ENCODE measurements around the gene MEIS3.

The MEIS3 gene

DNA sequence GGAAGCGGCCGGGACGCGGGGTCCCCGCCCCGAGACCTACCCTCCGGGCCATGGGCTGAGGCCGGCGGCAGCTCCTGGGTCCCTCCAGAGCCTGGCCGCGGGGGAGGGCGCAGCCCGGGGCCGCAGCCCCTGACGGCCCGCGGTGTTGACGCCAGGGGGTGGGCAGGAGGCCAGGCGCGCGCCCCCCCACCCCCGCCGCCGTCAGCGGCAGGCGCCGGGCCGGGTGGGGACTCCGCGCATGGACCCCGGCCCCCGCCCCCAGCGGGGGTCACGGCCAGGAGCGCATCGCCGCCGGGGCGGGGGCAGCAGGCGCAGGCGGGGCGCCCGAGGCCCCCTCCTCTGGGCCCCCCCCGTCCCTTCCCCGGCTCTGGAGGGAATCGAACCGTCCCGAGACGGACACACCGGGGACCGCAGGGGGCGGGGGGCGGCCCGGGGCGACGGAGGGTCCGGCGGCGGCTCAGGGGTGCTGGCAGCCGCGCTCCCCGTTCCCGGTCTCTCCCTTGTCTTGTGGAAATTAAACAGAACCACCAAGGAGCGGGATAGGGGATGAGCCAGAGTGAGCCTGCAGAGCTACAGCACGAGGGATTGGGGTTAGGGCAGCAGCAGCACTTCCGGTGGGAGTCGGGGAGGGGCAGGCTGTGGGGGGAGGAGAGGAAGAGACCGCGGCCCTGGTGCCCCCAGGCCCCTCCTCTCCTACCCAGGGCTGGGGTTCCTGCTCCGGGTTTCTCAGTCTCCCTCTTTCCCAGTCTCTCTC, at the start of gene MEIS3:
Gene MEIS3 (minus strand): TSS at position 498 of the 754 bp plus-strand sequence. CDS start 446 bp downstream, at position 52.
- DNase-seq = no peak

DNA sequence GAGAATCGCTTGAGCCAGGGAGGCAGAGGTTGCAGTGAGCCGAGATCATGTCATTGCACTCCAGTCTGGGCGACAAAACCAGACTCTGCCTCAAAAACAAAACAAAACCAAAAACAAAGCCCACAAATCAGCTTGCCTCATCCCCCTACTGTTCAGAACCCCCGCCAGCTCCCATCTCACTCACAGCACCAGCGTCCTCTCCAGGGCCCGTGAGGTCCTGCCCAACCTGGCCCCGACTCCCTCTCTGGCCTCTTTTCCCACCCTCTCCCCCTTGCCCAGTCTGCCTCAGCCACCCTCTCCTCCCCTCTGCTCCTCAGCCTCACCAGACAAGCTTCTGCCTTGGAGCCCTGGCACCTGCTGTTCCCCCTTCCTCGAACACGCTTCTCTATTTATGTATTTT, 48.6 kb upstream of the MEIS3 start:
- no peak for DNase-seq

- DNase-seq = no peak
Measured at GRCh38 chr19:47465957-47466356, 46.6 kb upstream of the MEIS3 start.

- DNase-seq = no peak
Measured at GRCh38 chr19:47464675-47465419, 45.5 kb upstream of the MEIS3 start.

DNA sequence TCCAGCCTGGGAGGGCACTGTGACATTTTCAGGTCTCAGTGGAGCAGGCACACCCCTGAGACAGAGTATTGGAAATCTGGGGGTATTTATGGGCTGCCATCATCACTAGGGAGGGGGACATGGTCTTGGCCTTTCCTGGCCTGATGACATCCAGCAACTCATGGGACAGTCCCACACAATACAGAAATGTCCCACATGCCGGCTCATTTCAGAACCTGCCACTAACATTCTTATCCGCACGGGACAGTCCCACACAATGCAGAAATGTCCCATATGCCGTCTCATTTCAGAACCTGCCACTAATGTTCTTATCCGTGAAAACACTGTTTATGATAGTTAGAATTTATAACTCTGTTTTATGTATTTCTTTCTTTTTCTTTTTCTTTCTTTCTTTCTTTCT, 42.5 kb upstream of the MEIS3 start:
- no peak for DNase-seq

GRCh38 chr19:47459477-47459876, 40.1 kb upstream of the MEIS3 start:
- no peak for DNase-seq

DNA sequence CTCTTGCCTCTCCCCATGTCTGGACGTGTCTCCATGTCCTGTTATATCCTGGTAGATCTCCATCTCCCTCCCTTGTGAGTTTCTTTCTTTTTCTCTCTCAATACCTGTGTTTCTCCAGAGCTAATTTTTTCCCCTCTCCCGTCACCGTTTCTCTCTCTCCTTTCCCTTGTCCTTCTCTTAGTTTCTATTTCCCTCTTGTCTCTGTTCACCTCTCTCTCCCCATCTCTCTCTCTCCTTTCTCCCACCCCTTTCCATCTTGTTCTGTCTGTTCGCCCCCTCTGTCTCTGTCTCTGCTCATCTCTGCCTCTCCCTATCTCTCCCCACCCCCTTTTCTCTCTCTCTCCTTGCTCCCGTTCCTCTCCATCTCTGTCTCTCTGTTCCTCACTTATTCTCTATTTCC, 39.3 kb upstream of the MEIS3 start:
- DNase-seq = no peak

- no peak for DNase-seq
Measured at GRCh38 chr19:47456721-47457474, 37.6 kb upstream of the MEIS3 start.

DNA sequence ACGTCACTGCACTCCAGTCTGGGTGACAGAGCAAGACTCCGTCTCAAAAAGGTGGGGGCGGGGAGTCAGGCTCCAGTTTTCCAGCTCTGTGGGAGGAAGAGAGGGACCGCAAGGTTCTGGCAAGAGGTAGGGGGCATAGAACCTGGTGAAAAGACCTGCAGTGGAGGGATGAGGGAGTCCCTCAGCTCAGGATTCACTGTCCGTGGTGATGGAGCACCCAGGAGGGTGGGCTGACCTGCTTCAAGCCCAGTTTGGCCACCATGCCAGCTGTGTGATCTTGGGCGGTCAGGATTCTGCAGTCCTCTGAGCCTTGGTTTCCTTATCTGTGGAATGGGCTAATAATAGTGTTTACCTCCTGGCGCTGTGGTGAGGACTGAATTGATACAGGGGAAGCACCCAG, 31.2 kb upstream of the MEIS3 start:
- DNase-seq = no peak

- no peak for DNase-seq
Measured at GRCh38 chr19:47448360-47448727, 29.0 kb upstream of the MEIS3 start.

- peak; percentile 42 to 49 for DNase-seq
Measured at GRCh38 chr19:47447470-47448359, 28.4 kb upstream of the MEIS3 start.

GRCh38 chr19:47446534-47447469, 27.5 kb upstream of the MEIS3 start:
- DNase-seq = no peak

DNA sequence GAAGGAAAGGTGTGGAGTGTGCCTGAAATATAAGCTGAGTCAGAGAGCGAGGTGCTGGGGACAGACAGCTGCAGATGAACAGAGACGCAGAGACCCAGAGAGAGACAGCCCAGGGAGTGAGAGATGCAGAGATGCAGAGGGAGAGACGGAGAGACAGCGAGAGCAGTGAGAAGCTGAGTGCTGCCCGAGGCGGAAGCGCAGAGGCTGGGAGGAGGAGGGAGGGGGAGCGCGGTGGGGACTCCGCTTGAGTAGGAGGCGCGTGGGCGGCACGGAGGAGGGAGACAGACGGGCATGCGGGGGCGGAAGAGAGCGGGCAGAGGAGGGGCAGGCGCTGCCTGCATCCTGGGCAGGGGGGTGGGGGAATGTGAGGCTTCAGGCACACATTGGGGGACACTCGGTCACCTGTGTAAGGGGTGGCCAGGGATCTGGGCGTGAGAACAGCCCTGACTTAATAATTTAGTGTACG, 26.6 kb upstream of the MEIS3 start:
- DNase-seq = peak; percentile 61 to 90

DNA sequence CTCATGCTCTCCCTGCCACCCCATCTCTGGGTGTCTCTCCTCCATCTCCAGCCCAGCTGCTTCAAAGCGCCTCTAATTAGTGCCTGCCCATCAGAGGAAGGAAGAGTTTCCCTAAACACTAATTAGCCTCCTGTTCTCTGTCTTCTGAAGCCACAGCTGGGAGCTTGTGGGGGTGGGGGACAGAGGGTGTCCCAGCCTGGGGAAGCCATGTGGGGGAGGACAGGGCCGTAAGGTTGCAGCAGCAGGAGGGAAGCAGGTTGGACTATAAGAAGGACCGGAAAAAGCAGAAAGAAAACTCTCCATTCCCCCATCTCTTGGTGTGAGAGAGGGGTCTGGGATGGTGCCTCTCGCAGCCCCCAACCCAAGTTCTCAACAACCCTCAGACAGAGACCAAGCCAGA, 26.2 kb upstream of the MEIS3 start:
- DNase-seq = no peak

DNA sequence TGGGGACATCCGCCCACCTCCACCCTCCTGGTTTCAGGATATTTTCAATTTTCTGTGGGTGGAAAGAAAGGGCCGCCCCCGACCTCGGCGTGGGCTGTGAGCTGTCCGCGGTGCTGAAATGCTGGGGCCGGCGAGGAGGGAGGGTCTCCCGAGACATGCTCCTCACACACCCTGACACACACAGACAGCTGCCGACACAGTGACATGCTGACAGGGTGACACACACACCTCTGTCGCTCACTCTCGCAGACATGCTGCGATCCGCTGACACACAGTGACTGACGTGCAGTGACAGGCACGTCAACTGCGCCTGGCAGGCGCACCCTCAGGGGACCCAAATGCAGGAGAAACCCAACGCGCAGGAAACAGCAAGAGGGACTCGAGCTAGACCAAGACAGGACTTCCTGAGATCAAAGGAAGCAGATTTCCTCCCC, 25.1 kb upstream of the MEIS3 start:
- peak in 1 of 2 experiments; percentile 36 for DNase-seq

GRCh38 chr19:47443331-47443730, 24.0 kb upstream of the MEIS3 start:
- DNase-seq = no peak

DNA sequence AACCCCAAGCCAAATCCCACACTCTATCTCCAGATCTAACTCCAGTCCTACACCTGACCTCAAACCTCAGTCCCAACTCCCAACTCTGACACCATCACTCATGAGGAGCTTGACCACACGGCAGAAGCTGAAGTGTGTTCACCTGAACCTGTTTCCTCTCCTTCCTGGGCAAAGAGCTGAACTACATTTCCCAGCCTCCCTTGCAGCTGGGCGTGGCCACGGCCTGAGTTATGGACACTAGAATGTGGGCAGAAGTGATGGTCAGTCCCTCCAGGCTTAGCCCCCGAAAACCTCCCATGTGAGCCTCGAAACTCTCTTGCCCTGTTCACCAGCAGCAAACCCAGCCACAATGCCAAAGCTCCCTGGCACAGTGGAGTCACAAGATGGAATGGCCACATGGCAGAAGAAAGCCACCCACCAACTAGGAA, 19.5 kb upstream of the MEIS3 start:
- no peak for DNase-seq

DNA sequence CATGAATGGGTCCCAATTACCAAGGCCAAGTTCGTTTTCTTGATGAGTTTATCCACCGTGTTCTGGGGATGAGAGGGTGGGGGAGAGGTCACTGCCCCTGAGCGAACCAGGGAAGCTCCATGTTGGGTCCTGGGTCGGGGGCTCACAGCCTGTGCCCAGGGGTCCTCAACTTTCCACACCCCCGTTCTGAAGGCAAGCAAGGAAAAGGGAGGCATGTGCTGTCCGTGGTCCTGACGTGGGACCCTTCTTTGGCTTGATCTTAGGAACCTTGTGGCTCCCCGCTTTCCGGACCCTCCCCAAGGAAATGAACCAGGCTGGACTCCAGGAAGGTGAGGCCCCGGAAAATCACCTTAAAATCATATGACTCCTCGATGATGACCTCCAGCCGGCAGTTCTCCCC, 18.2 kb upstream of the MEIS3 start:
- no peak for DNase-seq

GRCh38 chr19:47436712-47437401, 17.5 kb upstream of the MEIS3 start:
- peak; percentile 80 to 84 for DNase-seq

DNA sequence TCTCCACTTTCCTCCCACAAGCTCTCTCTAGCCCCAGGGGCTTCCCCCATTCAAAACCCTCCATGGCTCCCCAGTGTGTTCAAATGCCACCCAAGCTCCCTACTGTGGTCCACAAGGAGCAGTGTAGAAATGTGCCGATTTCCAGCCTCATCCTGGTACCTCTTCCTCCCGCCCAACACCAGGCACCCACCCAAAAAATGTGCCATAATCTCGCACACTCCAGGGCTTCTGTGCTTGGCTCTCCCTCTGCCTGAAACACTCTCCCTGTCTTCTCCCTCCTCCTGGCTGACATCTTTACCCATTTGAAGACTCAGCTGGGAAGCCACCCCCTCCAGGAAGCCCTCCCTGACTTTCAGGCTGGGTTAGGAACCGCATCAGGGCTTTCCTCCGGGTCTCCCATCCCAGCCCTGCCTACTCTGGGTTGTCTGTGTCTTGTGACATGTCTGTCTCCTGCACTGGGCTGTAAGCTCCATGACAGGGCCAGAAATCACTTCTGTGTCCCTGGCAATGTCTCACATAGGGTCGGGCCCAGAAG, 16.6 kb upstream of the MEIS3 start:
- no peak for DNase-seq

Measured in stimulated activated CD4-positive, alpha-beta T cell treated with anti-CD3 and anti-CD28 coated beads, Interleukin-4, amount 100 ng/mL, for 4 hours (primary cell).